Aortic smooth muscle cell (primary cell): ENCODE data around the gene OBI1. TPM values are rescaled to one million over a fixed set of nuclear protein-coding genes. Genes with fewer than 3 reads are reported as not detected.

ENCODE experiments used
- total RNA-seq: library from RNA; depleted of rRNA; stranded (reverse); fragments of >200 nt; gene quantifications from 2 replicates; pipeline ENCODE4 v1.2.3, GENCODE V29; 2014

The OBI1 gene, protein sequence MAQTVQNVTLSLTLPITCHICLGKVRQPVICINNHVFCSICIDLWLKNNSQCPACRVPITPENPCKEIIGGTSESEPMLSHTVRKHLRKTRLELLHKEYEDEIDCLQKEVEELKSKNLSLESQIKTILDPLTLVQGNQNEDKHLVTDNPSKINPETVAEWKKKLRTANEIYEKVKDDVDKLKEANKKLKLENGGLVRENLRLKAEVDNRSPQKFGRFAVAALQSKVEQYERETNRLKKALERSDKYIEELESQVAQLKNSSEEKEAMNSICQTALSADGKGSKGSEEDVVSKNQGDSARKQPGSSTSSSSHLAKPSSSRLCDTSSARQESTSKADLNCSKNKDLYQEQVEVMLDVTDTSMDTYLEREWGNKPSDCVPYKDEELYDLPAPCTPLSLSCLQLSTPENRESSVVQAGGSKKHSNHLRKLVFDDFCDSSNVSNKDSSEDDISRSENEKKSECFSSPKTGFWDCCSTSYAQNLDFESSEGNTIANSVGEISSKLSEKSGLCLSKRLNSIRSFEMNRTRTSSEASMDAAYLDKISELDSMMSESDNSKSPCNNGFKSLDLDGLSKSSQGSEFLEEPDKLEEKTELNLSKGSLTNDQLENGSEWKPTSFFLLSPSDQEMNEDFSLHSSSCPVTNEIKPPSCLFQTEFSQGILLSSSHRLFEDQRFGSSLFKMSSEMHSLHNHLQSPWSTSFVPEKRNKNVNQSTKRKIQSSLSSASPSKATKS
- 9.8 and 11.4 TPM in 2 replicates for total RNA-seq

DNA sequence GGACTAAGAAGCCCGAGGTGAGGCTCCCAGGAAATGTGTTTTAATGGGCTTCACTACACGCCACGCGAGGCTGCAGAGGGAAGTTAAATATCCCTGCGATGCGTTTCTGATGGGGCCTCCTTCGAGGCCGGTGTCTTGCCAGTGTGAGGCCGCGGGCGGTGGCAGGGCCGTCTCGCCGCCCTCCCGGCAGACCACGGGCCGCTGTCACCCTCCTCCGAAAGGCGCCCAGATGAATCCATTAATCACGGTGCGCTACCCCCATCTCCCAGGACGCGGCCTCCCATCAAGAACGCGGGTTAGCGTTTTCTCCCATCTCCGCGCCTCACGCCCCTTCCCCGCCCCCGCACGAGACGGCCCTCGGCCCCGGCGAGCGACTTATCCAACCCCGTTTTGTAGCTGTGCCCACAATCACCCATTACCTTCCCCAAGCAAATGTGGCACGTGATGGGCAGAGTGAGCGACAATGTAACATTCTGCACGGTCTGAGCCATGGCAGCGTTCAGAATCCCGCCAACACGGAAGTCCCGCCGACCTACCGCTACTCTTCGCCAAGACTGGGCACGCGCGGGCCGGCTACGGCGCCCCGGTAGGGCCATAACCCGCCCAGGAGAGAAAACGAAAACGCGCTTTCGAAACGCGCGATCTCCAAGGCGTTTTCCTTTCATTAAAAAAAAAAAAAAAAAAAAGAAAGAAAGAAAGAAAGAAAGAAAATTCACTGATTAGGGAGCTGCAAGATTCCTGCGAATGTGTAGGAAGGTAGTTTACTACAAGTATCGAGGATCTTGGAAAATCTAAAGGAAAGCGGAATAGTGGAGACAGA is at the start of gene OBI1:
Gene OBI1 (minus strand): TSS at position 526 of the 820 bp plus-strand sequence. CDS start 35 bp downstream, at position 491.

GRCh38 chr13:78603240-78603957 is 55.6 kb downstream of the OBI1 start, which contains the start of gene POU4F1:
TSS of gene POU4F1 (minus strand) at chr13:78603552. CDS start at chr13:78603326, 226 bp downstream.

Other genes starting within 250 kb of the OBI1 start
- not detected in 2 replicates for gene POU4F1, start 55.6 kb downstream of the OBI1 start, total RNA-seq